K562 (cell line): ENCODE measurements around the gene MGST3. TPM values are rescaled to one million over a fixed set of nuclear protein-coding genes. Genes with fewer than 3 reads are reported as not detected.
"Not testable (repeated sequence)": the region's sequence is repeated elsewhere in the genome, so short reads cannot be mapped to it uniquely, and the experiment has no call there.

Experiments
- ATAC-seq: fragments of 200-7000 bp; cut with Tn5 transposase; 3 replicates; pipeline ENCODE4 v1.9.1; 2020; ENCODE audit warnings: moderate library complexity
- BruUV-seq: library from RNA; stranded (reverse); fragments of 400-500 nt; replicated peaks from 2 replicates; lab custom pipeline; 2021; lab: Mats Ljungman, UMichigan
- CTCF ChIA-PET: fragments of 300-600 bp; formaldehyde crosslinking; extraction: SDS; loops from one replicate; lab custom pipeline; 2021; ENCODE audit warnings: low intra/inter-chr PET ratio; lab: Yijun Ruan, JAX
- POLR2A ChIA-PET: fragments of 300-600, 350-650 bp; sonication (Branson Sonifier 250); formaldehyde crosslinking; extraction: SDS; loops from one replicate; lab custom pipeline; 2021; ENCODE audit warnings: antibody characterized with exemption, inconsistent platforms; lab: Yijun Ruan, JAX
- DNase-seq, 4 experiments: peaks; one replicate each; pipeline versions ENCODE4 v3.0.0 to v3.0.0-alpha.2; 2011 to 2018; ENCODE audit warnings: low spot score in 3 of 4, mixed read lengths in 3 of 4; ENCODE audit errors: extremely low read depth in 1 of 4
- FAIRE-seq: peaks from 2 replicates; lab custom pipeline; 2011; peaks lifted over from hg19 to GRCh38; lab: Jason Lieb, UNC
- H2AFZ ChIP-seq: 2 replicates; pipeline ENCODE4 v1.6.0; 2011; ENCODE audit warnings: low read depth, low read length, control low read depth, inconsistent platforms
- H3K27ac ChIP-seq: fragments of 200-600 bp; 3 replicates; pipeline ENCODE4 v1.8.0; 2011; ENCODE audit warnings: low read depth, mild to moderate bottlenecking, control low read depth, inconsistent platforms, low read length, moderate library complexity, mixed read lengths; ENCODE audit errors: extremely low read depth
- H3K27me3 ChIP-seq, 2 experiments: fragments of 300-600 bp in 1 of 2; 2 replicates in 1 of 2; 3 replicates in 1 of 2; pipeline versions ENCODE4 v1.6.0 to v1.8.0; 2011; ENCODE audit warnings: inconsistent platforms in 2 of 2, low read length in 2 of 2, mild to moderate bottlenecking in 1 of 2, mixed read lengths in 1 of 2, moderate library complexity in 1 of 2; ENCODE audit not compliant: control insufficient read depth in 2 of 2, insufficient read depth in 2 of 2
- H3K36me3 ChIP-seq: fragments of 300-600 bp; 3 replicates; pipeline ENCODE4 v1.8.0; 2011; ENCODE audit warnings: mild to moderate bottlenecking, low read length, inconsistent platforms; ENCODE audit not compliant: control insufficient read depth, insufficient read depth
- H3K4me1 ChIP-seq, 2 experiments: fragments of 200-600 bp in 1 of 2; replicated peaks in 1 of 2; 2 replicates in 1 of 2; 3 replicates in 1 of 2; pipeline versions ENCODE4 v1.5.1 to v1.8.0; 2011; ENCODE audit warnings: inconsistent platforms in 2 of 2, low read length in 2 of 2, mild to moderate bottlenecking in 1 of 2, mixed read lengths in 1 of 2, moderate library complexity in 1 of 2; ENCODE audit not compliant: control insufficient read depth in 2 of 2, insufficient read depth in 2 of 2
- H3K4me2 ChIP-seq: 2 replicates; pipeline ENCODE4 v1.6.1; 2011; ENCODE audit warnings: low read length, control low read depth, inconsistent platforms, mixed read lengths; ENCODE audit not compliant: insufficient read depth
- H3K4me3 ChIP-seq: fragments of 200-600 bp; sonication (generic), shearing (Covaris generic); 2 replicates; pipeline ENCODE4 v1.5.1; 2016; ENCODE audit warnings: control low read depth, inconsistent platforms
- H3K79me2 ChIP-seq: fragments of 200-600 bp; 3 replicates; pipeline ENCODE4 v1.8.0; 2011; ENCODE audit warnings: low read length, inconsistent platforms; ENCODE audit not compliant: control insufficient read depth, insufficient read depth
- H3K9ac ChIP-seq, 2 experiments: 2 replicates each; pipeline versions ENCODE4 v1.6.0 to v1.6.1; 2011; ENCODE audit warnings: low read depth in 2 of 2, low read length in 2 of 2, control low read depth in 1 of 2, inconsistent platforms in 1 of 2, mild to moderate bottlenecking in 1 of 2, mixed read lengths in 1 of 2; ENCODE audit not compliant: insufficient read depth in 1 of 2
- H3K9me1 ChIP-seq: one replicate; pipeline ENCODE4 v1.6.0; 2011; ENCODE audit warnings: inconsistent platforms, mild to moderate bottlenecking, low read length, moderate library complexity; ENCODE audit not compliant: control insufficient read depth, insufficient read depth
- H3K9me3 ChIP-seq: replicated peaks from 2 replicates; pipeline ENCODE4 v1.5.1; 2011; ENCODE audit warnings: low read depth, low read length, inconsistent platforms; ENCODE audit not compliant: control insufficient read depth, insufficient read depth
- H4K20me1 ChIP-seq: replicated peaks from 2 replicates; pipeline ENCODE4 v1.6.1; 2011; ENCODE audit warnings: low read length, inconsistent platforms, mixed read lengths; ENCODE audit not compliant: control insufficient read depth, insufficient read depth
- CAMTA2 ChIP-seq: fragments of 250-450 bp; sonication (Bioruptor Pico); conservative IDR thresholded peaks from 2 replicates; pipeline ENCODE4 v1.5.1; 2022
- DPF2 ChIP-seq: fragments of 450-650 bp; IDR thresholded peaks from 2 replicates; pipeline ENCODE4 v1.6.1; 2016
- IRF2 ChIP-seq: sonication (generic); formaldehyde crosslinking; IDR thresholded peaks from 2 replicates; pipeline ENCODE4 v1.8.1; 2022; ENCODE audit warnings: mild to moderate bottlenecking, missing genetic modification reagents
- NUFIP1 ChIP-seq: fragments of 450-650 bp; IDR thresholded peaks from 2 replicates; pipeline ENCODE4 v1.6.1; 2018; ENCODE audit not compliant: partially characterized antibody
- PRMT5 ChIP-seq: sonication (generic); formaldehyde crosslinking; IDR thresholded peaks from 2 replicates; pipeline ENCODE4 v1.5.0; 2020; ENCODE audit warnings: missing genetic modification reagents
- TAL1 ChIP-seq: fragments of 450-650 bp; IDR thresholded peaks from 2 replicates; pipeline ENCODE4 v1.6.1; 2016; ENCODE audit warnings: mild to moderate bottlenecking
- TCFL5 ChIP-seq: fragments of 250-450 bp; sonication (Bioruptor Pico); conservative IDR thresholded peaks from 2 replicates; pipeline ENCODE4 v1.6.1; 2021; ENCODE audit warnings: mild to moderate bottlenecking, moderate library complexity, matching md5 sums
- ZC3H11A ChIP-seq: IDR thresholded peaks from 2 replicates; pipeline ENCODE4 v1.6.1; 2012; ENCODE audit warnings: low read depth, low read length, improper control_type of control experiment
- ZNF175 ChIP-seq: fragments of 200-800 bp; sonication (Bioruptor generic); IDR thresholded peaks from 2 replicates; pipeline ENCODE4 v1.6.1; 2016; ENCODE audit warnings: low read depth, mild to moderate bottlenecking, missing genetic modification characterization, missing compliant biosample characterization
- ZNF384 ChIP-seq: IDR thresholded peaks from 2 replicates; pipeline ENCODE4 v1.6.1; 2012; ENCODE audit warnings: low read depth, low read length, improper control_type of control experiment
- WGBS: fragments of 100-300 bp; shearing (Covaris generic); methylation state at CpG from one replicate; pipeline ENCODE4 v1.1.6; 2016; ENCODE audit warnings: low coverage, mixed read lengths; ENCODE audit not compliant: insufficient coverage; ENCODE audit errors: missing lambda C conversion rate; 5-methylcytosine and 5-hydroxymethylcytosine counted together
- in situ Hi-C: fragments of 300-500 bp; cut with MboI; formaldehyde crosslinking; loops from 4 replicates; pipeline ENCODE4 v1.15.0; 2018; ENCODE audit warnings: inconsistent platforms, mixed read lengths
- intact Hi-C: fragments of 100-400 bp; cut with micrococcal nuclease; formaldehyde crosslinking; loops from 2 replicates; pipeline ENCODE4 v1.14.2; 2022
- polyA plus RNA-seq, 8 experiments: library from polyadenylated mRNA; depleted of rRNA in 4 of 8; stranded (reverse) in 5 of 8; unstranded in 3 of 8; fragments of >200 nt; fragmentation: Nextera tagmentation in 2 of 8; fragmentation: Illumina TruSeq in 1 of 8; extraction: Ambion mirVana in 2 of 8; extraction: Trizol in 1 of 8; gene quantifications; 2 replicates each; pipeline versions ENCODE4 v1.2.1 to v1.2.3, GENCODE V29; 2011 to 2014; ENCODE audit warnings: inconsistent platforms in 1 of 8, missing spikeins in 1 of 8
- total RNA-seq, 7 experiments: library from RNA; depleted of rRNA in 6 of 7; stranded (reverse); fragments of >200 nt in 6 of 7; fragmentation: Illumina TruSeq in 2 of 7; extraction: Trizol in 2 of 7; gene quantifications; 2 replicates each; pipeline versions ENCODE4 v1.2.1 to v1.2.3, GENCODE V29; 2011 to 2021; ENCODE audit warnings: low replicate concordance in 1 of 7

The MGST3 gene
- total and polyA plus RNA-seq, 9 of the 15 experiments (the other 6 are each of a cell fraction or from before 2014, with no cell fraction given), result 70.7 to 287 (median 105) TPM

- no peak for FAIRE-seq
- Histone ChIP-seq H3K4me3 (no peak overlapping the region), H3K27ac (no peak overlapping the region), H4K20me1 (no peaks in the 10 kb centered on the region), H3K9me3 (no peaks in the 10 kb centered on the region), H3K27me3 (peaks cover 7 to 8% of the 10 kb centered on the region in 2 experiments; a peak in 4 of 5 replicates), H3K9ac (no peak overlapping the region), H3K36me3 (no peaks in the 10 kb centered on the region), H3K4me2 (no peak overlapping the region), H3K9me1 (no peaks in the 10 kb centered on the region), H2AFZ (no peak overlapping the region), H3K79me2 (no peaks in the 10 kb centered on the region), H3K4me1 (0 out of 5 replicates have a peak, but pooled peaks cover 0 to 2% of the 10 kb centered on the region in 2 experiments)
- WGBS, result under 1% methylated on average over 3 of the region's 3 CpGs
- BruUV-seq, result no TSS peak
- in situ Hi-C loops (loop anchor here (25.0 kb wide), 1 partner anchor 449 kb away; no protein-coding TSS in a partner anchor), intact Hi-C loops (no loop called here)
- POLR2A ChIA-PET, result no interaction called here
- DNase-seq, result no peak
- TF ChIP-seq ZNF175 (no peak), PRMT5 (CRISPR knock-in tag) (no peak), NUFIP1 (no peak), ZC3H11A (no peak), ZNF384 (no peak), TAL1 (no peak), TCFL5 (CRISPR knock-in tag) (no peak), DPF2 (no peak), CAMTA2 (CRISPR knock-in tag) (no peak), IRF2 (CRISPR knock-in tag) (no peak)
- ATAC-seq, result no peak
- CTCF ChIA-PET, result no interaction called here
Measured at GRCh38 chr1:165586398-165586797, 44.6 kb upstream of the MGST3 start.

DNA sequence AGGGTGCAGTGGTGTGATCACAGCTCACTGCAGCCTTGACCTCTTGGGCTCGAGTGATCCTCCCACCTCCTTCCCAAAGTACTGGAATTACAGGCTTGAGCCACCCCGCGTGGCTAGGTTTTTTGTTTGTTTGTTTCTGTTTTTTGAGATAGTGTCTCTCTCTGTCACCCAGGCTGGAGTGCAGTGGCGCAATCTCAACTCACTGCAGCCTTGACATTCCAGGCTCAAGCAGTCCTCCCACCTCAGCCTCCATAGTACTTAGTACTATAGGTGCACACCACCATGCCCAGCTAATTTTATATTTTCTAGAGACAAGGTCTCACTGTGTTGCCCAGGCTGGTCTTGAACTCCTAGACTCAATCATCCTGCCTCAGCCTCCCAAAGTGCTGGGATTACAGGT, 39.6 kb upstream of the MGST3 start:
- H3K9me1 ChIP-seq, H3K4me2 ChIP-seq, FAIRE-seq, H3K9me3 ChIP-seq, H3K79me2 ChIP-seq, H3K4me1 ChIP-seq, H3K4me3 ChIP-seq, H3K27ac ChIP-seq, POLR2A ChIA-PET, H3K36me3 ChIP-seq, BruUV-seq, H3K9ac ChIP-seq, DNase-seq, H4K20me1 ChIP-seq, ATAC-seq, H3K27me3 ChIP-seq, H2AFZ ChIP-seq: not testable (repeated sequence)
- intact Hi-C loops, result loop anchor here (5.0 kb wide), 1 partner anchor 464 kb away; no protein-coding TSS in a partner anchor
- in situ Hi-C loops, result loop anchor here (25.0 kb wide), 1 partner anchor 454 kb away; no protein-coding TSS in a partner anchor
- 0% methylated on average over 4 of the region's 4 CpGs for WGBS
- CTCF ChIA-PET, result interaction anchor here (0.7 to 2.1 kb wide), 2 partner anchors 198 to 222 kb away, joined by 3 to 27 read pairs; no protein-coding TSS in a partner anchor
